ENCODE data around the gene NFASC.

NFASC gene

DNA sequence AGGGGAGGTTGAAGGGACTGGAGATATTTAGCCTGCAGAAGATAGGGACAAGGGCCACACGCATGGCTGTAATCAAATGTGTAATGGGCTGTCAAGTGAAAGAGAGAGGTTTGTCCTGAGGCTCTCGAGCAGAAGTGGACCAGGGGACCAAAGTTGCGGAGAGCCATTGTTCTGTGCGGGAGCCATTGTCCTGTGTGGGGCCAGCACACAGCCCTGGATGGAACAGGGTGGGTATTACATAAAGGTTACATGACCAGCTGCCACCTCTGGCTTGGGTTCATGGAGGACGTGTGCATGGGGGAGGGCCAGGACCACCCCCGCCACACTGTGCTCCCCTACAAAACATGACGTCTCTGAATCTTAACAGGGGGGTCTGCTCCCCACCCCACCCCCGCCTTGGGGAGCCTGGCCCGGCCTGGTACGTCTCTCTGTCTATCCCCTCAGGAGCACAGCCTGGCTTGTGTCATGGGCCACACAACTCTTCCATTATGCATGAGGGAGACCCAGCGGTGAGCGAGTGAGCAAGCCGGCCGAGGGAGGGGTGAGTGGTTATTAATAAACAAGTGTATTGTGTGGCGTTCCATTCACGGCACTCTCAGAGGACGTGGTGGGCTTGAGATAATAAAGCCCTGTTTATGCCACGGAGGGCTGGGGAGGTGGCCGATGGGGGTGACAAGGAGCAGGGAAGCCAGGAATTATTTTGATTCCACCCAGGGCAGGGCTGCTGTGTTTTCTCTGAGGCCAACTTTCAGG, at the start of gene NFASC:
TSS of gene NFASC (plus strand) at position 703 of the 753 bp plus-strand sequence. CDS start 73,454 bp downstream, outside the sequence.
- DNase-seq (ENCODE audit: low read depth in 4 of 4, low spot score in 1 of 4), result no peak

DNA sequence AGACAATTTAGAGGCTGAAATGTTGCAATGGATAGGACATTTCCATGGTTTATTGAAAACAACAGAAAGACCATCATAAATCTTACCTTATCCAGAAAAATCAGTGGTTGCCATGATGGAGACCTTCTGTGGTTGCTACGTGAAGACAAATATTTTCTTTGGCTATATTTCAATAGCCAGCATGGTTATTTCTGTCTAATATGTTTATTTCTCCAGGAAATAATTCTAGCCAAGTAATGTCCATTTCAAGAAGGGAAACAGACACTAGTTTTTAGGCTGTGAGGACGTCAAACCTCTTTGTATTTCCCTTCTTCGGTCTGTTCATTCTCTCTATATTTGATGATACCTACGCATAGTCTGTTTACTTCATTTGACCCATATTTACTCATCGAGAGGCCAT, 49.2 kb upstream of the NFASC start:
- DNase-seq (ENCODE audit: low read depth in 4 of 4, low spot score in 1 of 4), result no peak

- no peak for DNase-seq (ENCODE audit: low read depth in 4 of 4, low spot score in 1 of 4)
Measured at GRCh38 chr1:204821924-204822323, 48.7 kb upstream of the NFASC start.

GRCh38 chr1:204826970-204827369, 43.7 kb upstream of the NFASC start:
- DNase-seq (ENCODE audit: low read depth in 4 of 4, low spot score in 1 of 4), result peak in 1 of 4 experiments; percentile 8

- DNase-seq (ENCODE audit: low read depth in 4 of 4, low spot score in 1 of 4), result peak in 2 of 4 experiments; percentile 15 to 38
Measured at GRCh38 chr1:204828352-204828850, 42.3 kb upstream of the NFASC start.

DNA sequence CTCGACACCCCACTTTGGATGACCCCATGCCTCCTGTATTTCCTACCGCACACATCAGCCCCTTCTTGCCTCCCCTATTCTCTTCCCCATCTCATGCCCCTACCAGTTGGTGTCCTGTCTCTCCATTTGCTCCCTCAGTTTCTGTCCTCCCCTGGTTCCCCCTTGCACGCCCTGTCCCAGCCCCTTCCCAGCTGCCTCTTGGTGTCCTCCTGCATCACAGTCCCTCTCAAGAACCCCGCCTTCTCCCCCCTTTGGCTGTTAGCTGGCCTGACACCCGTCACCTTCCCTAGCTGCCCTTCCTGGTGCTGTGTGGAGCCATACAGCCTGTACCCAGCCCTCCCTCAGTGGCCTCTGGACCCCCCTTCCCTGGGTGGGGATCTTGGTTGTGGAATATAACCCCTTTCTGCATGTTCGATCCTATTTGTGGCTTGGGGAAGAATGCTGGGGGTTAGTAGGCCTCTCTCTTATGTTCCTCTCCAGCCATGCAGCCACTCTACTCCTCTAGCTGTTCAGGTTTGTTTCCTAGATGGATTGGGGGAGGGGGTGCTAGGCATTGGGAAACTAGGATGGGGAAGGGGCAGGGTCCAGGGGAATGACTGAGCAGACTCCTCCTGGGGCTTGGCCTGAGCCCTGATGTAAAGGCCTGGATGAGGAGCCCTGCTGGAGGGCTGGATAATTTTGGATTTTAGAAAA, 41.4 kb upstream of the NFASC start:
- no peak for DNase-seq (ENCODE audit: low read depth in 4 of 4, low spot score in 1 of 4)

- DNase-seq (ENCODE audit: low read depth in 4 of 4, low spot score in 1 of 4), result no peak
Measured at GRCh38 chr1:204830747-204831146, 39.9 kb upstream of the NFASC start.

DNA sequence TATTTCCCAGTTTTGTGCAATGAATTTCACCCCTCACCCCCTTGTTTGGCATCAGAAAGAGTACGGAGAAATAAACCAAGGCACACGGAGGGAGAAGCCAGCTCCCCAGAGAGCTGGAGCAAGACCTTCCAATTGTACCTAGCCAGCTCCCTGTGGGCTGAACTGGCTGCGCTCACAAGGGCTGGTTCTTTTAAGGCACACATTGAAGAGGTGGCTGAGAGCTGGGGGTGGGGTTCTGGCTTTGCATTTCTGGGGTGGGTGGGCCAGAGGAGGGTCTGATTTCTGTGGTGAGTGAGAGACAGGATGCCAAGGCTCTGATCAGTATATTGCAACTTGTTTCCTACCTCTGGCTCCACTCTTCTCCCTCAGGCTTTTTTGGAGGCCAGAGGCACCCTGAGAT, 39.5 kb upstream of the NFASC start:
- DNase-seq (ENCODE audit: low read depth in 4 of 4, low spot score in 1 of 4), result no peak

GRCh38 chr1:204834336-204834735, 36.3 kb upstream of the NFASC start:
- no peak for DNase-seq (ENCODE audit: low read depth in 4 of 4, low spot score in 1 of 4)

DNA sequence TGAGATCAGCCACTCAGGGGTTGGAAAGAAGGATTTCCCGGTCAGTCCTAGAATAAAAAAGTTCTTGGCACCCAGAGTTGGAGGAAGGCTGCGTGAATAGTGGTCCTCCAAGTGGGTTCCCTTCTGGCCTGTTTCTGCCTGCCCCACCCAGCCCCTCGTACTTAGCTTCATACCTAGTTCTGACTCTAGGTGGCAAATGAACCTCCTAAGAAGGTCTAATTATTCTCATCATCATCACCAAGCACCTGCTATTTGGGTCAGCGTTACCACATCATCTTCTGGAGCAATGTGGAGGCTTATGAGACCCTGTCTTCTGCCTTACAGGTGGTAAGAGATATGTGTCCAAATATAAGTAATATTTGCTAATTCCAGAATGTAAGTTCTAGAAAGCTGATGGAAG, 35.9 kb upstream of the NFASC start:
- no peak for DNase-seq (ENCODE audit: low read depth in 4 of 4, low spot score in 1 of 4)

DNA sequence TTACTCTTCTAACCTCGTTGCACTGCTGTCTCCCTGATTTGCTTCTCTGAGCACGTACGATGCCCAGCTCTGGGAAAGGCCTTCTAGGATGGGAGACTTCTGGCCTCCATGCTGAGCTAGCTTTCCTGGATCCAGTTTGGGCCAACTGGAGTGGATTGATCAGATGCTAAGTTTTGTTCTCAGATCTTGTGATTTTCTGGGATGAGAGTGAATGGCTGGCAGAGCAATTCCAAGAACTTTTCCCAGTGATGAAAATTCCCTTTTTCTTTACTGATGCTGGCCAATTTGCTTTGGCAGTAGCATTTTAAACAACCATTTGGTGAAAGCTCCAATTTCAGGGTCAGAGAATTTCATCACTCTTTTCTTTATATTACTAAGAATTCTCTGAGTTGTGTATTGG, 34.9 kb upstream of the NFASC start:
- DNase-seq (ENCODE audit: low read depth in 4 of 4, low spot score in 1 of 4), result no peak

GRCh38 chr1:204836856-204837255, 33.8 kb upstream of the NFASC start:
- DNase-seq (ENCODE audit: low read depth in 4 of 4, low spot score in 1 of 4), result no peak

GRCh38 chr1:204837440-204838084, 33.1 kb upstream of the NFASC start:
- DNase-seq (ENCODE audit: low read depth in 4 of 4, low spot score in 1 of 4), result no peak

DNA sequence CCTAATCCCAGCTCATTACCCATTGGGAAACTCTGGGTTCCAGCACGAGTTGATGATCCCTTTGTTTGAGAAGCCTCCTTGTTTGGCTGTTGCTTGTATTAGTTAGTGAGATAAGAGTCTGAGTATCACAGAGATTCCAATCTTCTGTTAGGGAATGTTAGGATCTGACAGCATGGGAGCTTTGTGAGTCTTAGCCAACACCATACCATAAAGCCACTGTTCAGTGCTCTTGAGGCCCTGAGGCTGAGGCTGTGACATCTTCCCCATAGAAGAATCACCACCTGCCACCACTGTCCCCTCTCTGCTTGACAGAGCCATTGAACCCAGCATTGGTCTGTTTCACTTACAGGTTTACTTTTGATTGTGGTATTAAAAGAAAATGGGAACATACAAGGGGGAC, 29.3 kb upstream of the NFASC start:
- no peak for DNase-seq (ENCODE audit: low read depth in 4 of 4, low spot score in 1 of 4)

DNA sequence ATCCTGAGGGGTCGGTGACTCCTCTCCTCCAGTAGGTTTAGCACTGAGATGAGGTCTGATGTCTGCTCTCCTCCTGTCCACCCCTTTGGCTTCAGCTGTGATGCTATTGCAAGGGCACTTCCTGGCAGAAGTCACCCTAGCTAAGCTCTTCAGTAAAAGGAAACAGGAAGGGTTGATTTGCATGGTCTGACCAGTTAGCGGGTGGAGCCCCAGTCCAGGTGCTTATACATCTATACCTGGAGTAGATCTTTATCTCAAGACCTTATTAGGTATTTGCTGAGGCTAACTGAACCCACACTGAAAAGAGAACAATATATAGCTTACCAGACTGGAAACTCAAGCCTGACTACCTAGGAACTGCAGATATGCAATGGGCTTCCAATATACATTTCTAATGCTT, 28.9 kb upstream of the NFASC start:
- no peak for DNase-seq (ENCODE audit: low read depth in 4 of 4, low spot score in 1 of 4)

GRCh38 chr1:204842369-204842768, 28.3 kb upstream of the NFASC start:
- DNase-seq (ENCODE audit: low read depth in 4 of 4, low spot score in 1 of 4), result no peak

DNA sequence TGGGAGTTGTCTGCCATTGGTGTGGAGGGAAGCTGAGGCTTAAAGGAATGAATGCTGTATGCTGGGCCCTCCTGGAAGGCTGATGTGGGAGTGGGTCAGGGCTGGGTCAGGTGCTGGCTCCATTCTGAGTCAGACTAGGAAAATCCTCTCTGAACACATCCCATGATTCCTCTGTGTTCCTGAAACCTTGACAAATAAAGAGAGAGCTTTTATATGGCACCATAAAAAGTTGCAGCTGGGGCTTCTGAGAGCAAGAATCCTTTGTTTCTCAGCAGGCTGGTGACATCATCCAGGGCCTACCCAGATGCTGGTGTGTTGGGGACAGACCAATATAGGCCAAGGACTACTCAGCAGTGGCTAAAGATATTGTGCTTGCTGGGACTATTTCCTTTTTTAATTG, 27.8 kb upstream of the NFASC start:
- no peak for DNase-seq (ENCODE audit: low read depth in 4 of 4, low spot score in 1 of 4)

GRCh38 chr1:204846546-204846945, 24.1 kb upstream of the NFASC start:
- no peak for DNase-seq (ENCODE audit: low read depth in 4 of 4, low spot score in 1 of 4)

DNA sequence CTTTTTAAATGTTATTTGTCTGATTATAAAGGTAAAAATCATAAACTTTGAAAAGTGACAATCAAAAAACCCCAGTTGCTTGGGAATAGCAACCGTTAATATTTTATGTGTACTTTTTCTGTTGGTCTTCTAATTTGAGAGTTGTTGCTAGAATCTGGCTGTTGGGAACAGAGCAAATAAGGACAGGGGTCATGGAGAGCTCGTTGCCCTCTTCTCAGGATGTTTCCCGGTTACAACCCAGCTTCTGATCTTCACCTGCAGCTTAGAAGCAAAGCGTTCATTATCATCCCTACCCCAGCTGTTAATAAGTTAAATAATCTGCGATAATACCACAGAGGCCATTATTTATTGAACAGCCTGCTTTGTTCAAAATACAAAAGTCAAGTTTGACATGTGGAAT, 22.1 kb upstream of the NFASC start:
- DNase-seq (ENCODE audit: low read depth in 4 of 4, low spot score in 1 of 4), result no peak

GRCh38 chr1:204852854-204853253, 17.8 kb upstream of the NFASC start:
- no peak for DNase-seq (ENCODE audit: low read depth in 4 of 4, low spot score in 1 of 4)

DNA sequence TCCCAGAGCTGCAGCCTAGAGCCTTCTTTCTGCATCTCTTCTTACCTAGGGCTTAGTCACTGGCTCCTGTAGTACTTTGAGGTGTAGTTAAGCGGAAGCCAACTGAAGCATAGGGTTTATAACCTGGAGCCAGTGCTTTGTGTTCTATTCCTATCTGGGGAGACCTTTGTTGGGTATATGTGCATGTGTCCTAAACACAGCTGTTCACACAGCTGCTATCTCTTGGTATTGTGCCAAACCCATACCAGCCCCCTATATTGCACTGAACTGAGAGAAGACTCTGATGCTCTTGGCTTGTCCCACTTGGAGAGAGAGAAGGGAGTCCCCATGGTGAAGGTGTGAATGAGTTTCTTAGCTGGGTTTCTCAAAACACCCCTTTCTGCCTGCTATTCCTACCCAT, 17.2 kb upstream of the NFASC start:
- no peak for DNase-seq (ENCODE audit: low read depth in 4 of 4, low spot score in 1 of 4)

GRCh38 chr1:204854286-204854685, 16.4 kb upstream of the NFASC start:
- no peak for DNase-seq (ENCODE audit: low read depth in 4 of 4, low spot score in 1 of 4)

Measured in stimulated activated CD4-positive, alpha-beta T cell treated with anti-CD3 and anti-CD28 coated beads, Interleukin-1b, Interleukin-23, amount 100 ng/mL, for 24 hours (primary cell).